H7 (cell line): ENCODE results near the gene RBM42. TPM values are rescaled to one million over a fixed set of nuclear protein-coding genes. Genes with fewer than 3 reads are reported as not detected.
"Not testable (repeated sequence)": the region's sequence is repeated elsewhere in the genome, so short reads cannot be mapped to it uniquely, and the experiment has no call there.

Experiments
- DNase-seq: peaks from one replicate; pipeline ENCODE4 v3.0.0; 2012
- H3K27me3 ChIP-seq: 2 replicates; pipeline ENCODE4 v1.6.0; 2011; ENCODE audit warnings: mild to moderate bottlenecking, low read length; ENCODE audit not compliant: control insufficient read depth, insufficient read depth
- H3K36me3 ChIP-seq: replicated peaks from 2 replicates; pipeline ENCODE4 v1.5.1; 2011; ENCODE audit warnings: low read length; ENCODE audit not compliant: control insufficient read depth, insufficient read depth
- H3K4me3 ChIP-seq: 2 replicates; pipeline ENCODE4 v1.5.1; 2011; ENCODE audit warnings: low read depth, mild to moderate bottlenecking, control low read depth, low read length, moderate library complexity; ENCODE audit not compliant: insufficient read depth
- total RNA-seq: library from RNA; depleted of rRNA; stranded (reverse); fragments of >200 nt; shearing (Covaris generic); gene quantifications from 2 replicates; pipeline ENCODE4 v1.2.3, GENCODE V29; 2014

Gene RBM42
- total RNA-seq, 1 experiment from 2014 or later: 81.4 TPM

- peaks cover 15% of the 10 kb centered on the region for H3K36me3 ChIP-seq
- DNase-seq: no peak
- H3K27me3 ChIP-seq: 0 out of 2 replicates have a peak, but pooled peaks cover under 1% of the 10 kb centered on the region
- no peak overlapping the region for H3K4me3 ChIP-seq
These were observed 21.7 kb downstream of the RBM42 start for GRCh38 chr19:35650581-35650980.

GRCh38 chr19:35654828-35655227 lies 26.0 kb downstream of the RBM42 start:
- H3K27me3 ChIP-seq, DNase-seq, H3K4me3 ChIP-seq: not testable (repeated sequence)
- peaks cover 31% of the 10 kb centered on the region for H3K36me3 ChIP-seq

GRCh38 chr19:35655600-35655999 lies 26.8 kb downstream of the RBM42 start:
- DNase-seq: no peak
- no peaks in the 10 kb centered on the region for H3K27me3 ChIP-seq
- H3K36me3 ChIP-seq: peaks cover 33% of the 10 kb centered on the region
- H3K4me3 ChIP-seq: no peak overlapping the region

- no peak for DNase-seq
- H3K4me3 ChIP-seq: no peak overlapping the region
- peaks cover 26% of the 10 kb centered on the region for H3K36me3 ChIP-seq
- no peaks in the 10 kb centered on the region for H3K27me3 ChIP-seq
These were observed 27.9 kb downstream of the RBM42 start for GRCh38 chr19:35656700-35657099.

- H3K36me3 ChIP-seq: peaks cover 25% of the 10 kb centered on the region
These were observed 29.3 kb downstream of the RBM42 start for GRCh38 chr19:35657904-35658700.

GRCh38 chr19:35661995-35662340 lies 33.1 kb downstream of the RBM42 start:
- peaks cover 14% of the 10 kb centered on the region for H3K36me3 ChIP-seq
- no peak for DNase-seq
- H3K27me3 ChIP-seq: no peaks in the 10 kb centered on the region
- no peak overlapping the region for H3K4me3 ChIP-seq

More at GRCh38 chr19:35657904-35658700, 29.3 kb downstream of the RBM42 start:
- Histone ChIP-seq H3K4me3 (no peak overlapping the region), H3K27me3 (no peaks in the 10 kb centered on the region)
- no peak for DNase-seq

GRCh38 chr19:35663981-35664380 lies 35.1 kb downstream of the RBM42 start:
- Histone ChIP-seq H3K27me3 (peaks cover 2% of the 10 kb centered on the region; the same call in 1 of the 2 replicates), H3K4me3 (no peak overlapping the region), H3K36me3 (peaks cover 6% of the 10 kb centered on the region)
- no peak for DNase-seq

GRCh38 chr19:35665157-35665556 lies 36.3 kb downstream of the RBM42 start:
- Histone ChIP-seq H3K27me3 (peaks cover 2% of the 10 kb centered on the region; the same call in 1 of the 2 replicates), H3K4me3 (no peak overlapping the region), H3K36me3 (peaks cover 3% of the 10 kb centered on the region)
- DNase-seq: no peak

- peaks cover 3% of the 10 kb centered on the region for H3K36me3 ChIP-seq
- DNase-seq: peak; percentile 38
- H3K4me3 ChIP-seq: no peak overlapping the region
- H3K27me3 ChIP-seq: peaks cover 2% of the 10 kb centered on the region; the same call in 1 of the 2 replicates
These were observed 36.8 kb downstream of the RBM42 start for GRCh38 chr19:35665604-35666003.

- peaks cover 3% of the 10 kb centered on the region for H3K36me3 ChIP-seq
- DNase-seq: peak; percentile 46
These were observed 37.5 kb downstream of the RBM42 start, which contains the start of gene UPK1A for GRCh38 chr19:35666251-35666913. Gene UPK1A, plus strand, starts transcription at chr19:35666517. Its CDS starts 296 bp downstream, at chr19:35666813.

GRCh38 chr19:35669566-35669965 lies 40.7 kb downstream of the RBM42 start:
- Histone ChIP-seq H3K36me3 (no peaks in the 10 kb centered on the region), H3K4me3 (no peak overlapping the region), H3K27me3 (peaks cover 10% of the 10 kb centered on the region; the same call in 1 of the 2 replicates)
- DNase-seq: no peak

More at GRCh38 chr19:35666251-35666913, 37.5 kb downstream of the RBM42 start, which contains the start of gene UPK1A:
- Histone ChIP-seq H3K27me3 (peaks cover 2% of the 10 kb centered on the region; the same call in 1 of the 2 replicates), H3K4me3 (no peak within 1 kb of the TSS)

GRCh38 chr19:35669974-35670373 lies 41.1 kb downstream of the RBM42 start:
- no peaks in the 10 kb centered on the region for H3K36me3 ChIP-seq
- DNase-seq: peak; percentile 46
- H3K4me3 ChIP-seq: no peak overlapping the region
- H3K27me3 ChIP-seq: peaks cover 10% of the 10 kb centered on the region; the same call in 1 of the 2 replicates

GRCh38 chr19:35670686-35671085 lies 41.9 kb downstream of the RBM42 start:
- Histone ChIP-seq H3K27me3 (peaks cover 10% of the 10 kb centered on the region; the same call in 1 of the 2 replicates), H3K36me3 (no peaks in the 10 kb centered on the region)
- DNase-seq: no peak

GRCh38 chr19:35671818-35672217 lies 43.0 kb downstream of the RBM42 start:
- peak; percentile 30 for DNase-seq
- Histone ChIP-seq H3K36me3 (no peaks in the 10 kb centered on the region), H3K27me3 (peaks cover 10% of the 10 kb centered on the region; the same call in 1 of the 2 replicates), H3K4me3 (no peak overlapping the region)

More at GRCh38 chr19:35670686-35671085, 41.9 kb downstream of the RBM42 start:
- no peak overlapping the region for H3K4me3 ChIP-seq
